HepG2 (cell line): ENCODE data around the gene PDCD2L. TPM values are rescaled to one million over a fixed set of nuclear protein-coding genes. Genes with fewer than 3 reads are reported as not detected.

ENCODE experiments used
- DMAP1 ChIP-seq: IDR thresholded peaks from 2 replicates; pipeline ENCODE4 v1.6.1; 2016
- EHMT2 ChIP-seq: fragments of 200-600 bp; sonication (generic); IDR thresholded peaks from 2 replicates; pipeline ENCODE4 v1.7.0; 2017; ENCODE audit warnings: antibody characterized with exemption, low read depth, low read length, borderline replicate concordance
- ESRRA ChIP-seq: sonication (generic); formaldehyde crosslinking; IDR thresholded peaks from 2 replicates; pipeline ENCODE4 v1.5.1; 2020; ENCODE audit warnings: mild to moderate bottlenecking, low read depth, missing genetic modification reagents
- NR2F2 ChIP-seq: IDR thresholded peaks from 2 replicates; pipeline ENCODE4 v1.6.1; 2012; ENCODE audit warnings: low read depth, inconsistent platforms, borderline replicate concordance
- POLR2A ChIP-seq, 2 experiments: IDR thresholded peaks; 2 replicates each; pipeline ENCODE4 v1.6.1; 2011; ENCODE audit warnings: low read depth in 2 of 2, low read length in 2 of 2, mild to moderate bottlenecking in 1 of 2, moderate library complexity in 1 of 2; ENCODE audit not compliant: insufficient read depth in 1 of 2
- SAP130 ChIP-seq: IDR thresholded peaks from 2 replicates; pipeline ENCODE4 v1.6.1; 2016; ENCODE audit warnings: low read depth
- SRSF1 ChIP-seq: fragments of 200-400 bp; formaldehyde crosslinking; optimal IDR thresholded peaks from 2 replicates; pipeline ENCODE3; 2017; ENCODE audit warnings: mild to moderate bottlenecking, low read depth, low read length, moderate library complexity
- SRY ChIP-seq: sonication (generic); formaldehyde crosslinking; IDR thresholded peaks from 2 replicates; pipeline ENCODE4 v1.8.0; 2022; ENCODE audit warnings: mild to moderate bottlenecking, missing genetic modification reagents
- TMF1 ChIP-seq: sonication (generic); formaldehyde crosslinking; IDR thresholded peaks from 2 replicates; pipeline ENCODE4 v1.8.1; 2022; ENCODE audit warnings: low read depth, missing genetic modification reagents
- U2AF2 ChIP-seq: fragments of 200-400 bp; formaldehyde crosslinking; IDR thresholded peaks from 2 replicates; pipeline ENCODE4 v1.6.1; 2017; ENCODE audit warnings: low read depth, mild to moderate bottlenecking, low read length
- XBP1 ChIP-seq: sonication (generic); formaldehyde crosslinking; IDR thresholded peaks from 2 replicates; pipeline ENCODE4 v1.5.0; 2020; ENCODE audit warnings: missing genetic modification reagents
- ZBTB7A ChIP-seq: sonication (generic); formaldehyde crosslinking; IDR thresholded peaks from 2 replicates; pipeline ENCODE4 v1.8.0; 2022; ENCODE audit warnings: mild to moderate bottlenecking, missing genetic modification reagents
- ZFP90 ChIP-seq: sonication (generic); formaldehyde crosslinking; IDR thresholded peaks from 2 replicates; pipeline ENCODE4 v1.8.0; 2022; ENCODE audit warnings: missing genetic modification reagents, mild to moderate bottlenecking, inconsistent platforms, borderline replicate concordance
- ZNF280B ChIP-seq: sonication (generic); formaldehyde crosslinking; IDR thresholded peaks from 2 replicates; pipeline ENCODE4 v1.5.0; 2020; ENCODE audit warnings: missing genetic modification reagents, mild to moderate bottlenecking, borderline replicate concordance
- ZNF589 ChIP-seq: sonication (generic); formaldehyde crosslinking; conservative IDR thresholded peaks from 2 replicates; pipeline ENCODE4 v1.8.0; 2022; ENCODE audit warnings: mild to moderate bottlenecking, moderate library complexity, missing genetic modification reagents
- ZNF709 ChIP-seq: sonication (generic); formaldehyde crosslinking; IDR thresholded peaks from 2 replicates; pipeline ENCODE4 v1.5.0; 2020; ENCODE audit warnings: mild to moderate bottlenecking, missing genetic modification reagents
- ZNF841 ChIP-seq: sonication (generic); formaldehyde crosslinking; IDR thresholded peaks from 2 replicates; pipeline ENCODE4 v1.8.1; 2023; ENCODE audit warnings: missing genetic modification reagents, borderline replicate concordance
- ZSCAN22 ChIP-seq: sonication (generic); formaldehyde crosslinking; IDR thresholded peaks from 2 replicates; pipeline ENCODE4 v1.4.0; 2020; ENCODE audit warnings: mild to moderate bottlenecking, missing genetic modification reagents
- polyA plus RNA-seq, 8 experiments: library from polyadenylated mRNA; depleted of rRNA in 3 of 8; stranded (reverse) in 7 of 8; unstranded in 1 of 8; fragments of >200 nt; fragmentation: Illumina TruSeq in 4 of 8; extraction: Trizol in 4 of 8; gene quantifications; 2 replicates each; pipeline versions ENCODE4 v1.2.1 to v1.2.3, GENCODE V29; 2011 to 2016; ENCODE audit warnings: low read depth in 4 of 8, missing spikeins in 1 of 8, mixed read lengths in 1 of 8; ENCODE audit not compliant: insufficient read depth in 1 of 8
- total RNA-seq, 5 experiments: library from RNA; depleted of rRNA; stranded (reverse); fragments of >200 nt; fragmentation: Illumina TruSeq; extraction: Trizol; gene quantifications; 2 replicates each; pipeline ENCODE4 v1.2.3, GENCODE V29; 2016; ENCODE audit warnings: low read depth in 1 of 5
- TF ChIP-seq, protein P1 (sequence below): sonication (generic); formaldehyde crosslinking; IDR thresholded peaks from 2 replicates; pipeline ENCODE4 v1.8.0; 2022; ENCODE audit warnings: low read depth, missing genetic modification reagents
- TF ChIP-seq, protein P2 (sequence below): sonication (generic); formaldehyde crosslinking; IDR thresholded peaks from 2 replicates; pipeline ENCODE4 v1.4.0; 2020; ENCODE audit warnings: mild to moderate bottlenecking, missing genetic modification reagents
- TF ChIP-seq, protein P3 (sequence below): sonication (generic); formaldehyde crosslinking; conservative IDR thresholded peaks from 2 replicates; pipeline ENCODE4 v1.8.0; 2022; ENCODE audit warnings: mild to moderate bottlenecking, moderate library complexity, missing genetic modification reagents
- TF ChIP-seq, protein P4 (sequence below): sonication (generic); formaldehyde crosslinking; IDR thresholded peaks from 2 replicates; pipeline ENCODE4 v1.8.0; 2022; ENCODE audit warnings: missing genetic modification reagents, mild to moderate bottlenecking, borderline replicate concordance

Gene PDCD2L
- total and polyA plus RNA-seq, 2 of the 13 experiments (the other 11 are each of a cell fraction or from before 2014, with no cell fraction given) = 29.3 to 35.2 TPM

DNA sequence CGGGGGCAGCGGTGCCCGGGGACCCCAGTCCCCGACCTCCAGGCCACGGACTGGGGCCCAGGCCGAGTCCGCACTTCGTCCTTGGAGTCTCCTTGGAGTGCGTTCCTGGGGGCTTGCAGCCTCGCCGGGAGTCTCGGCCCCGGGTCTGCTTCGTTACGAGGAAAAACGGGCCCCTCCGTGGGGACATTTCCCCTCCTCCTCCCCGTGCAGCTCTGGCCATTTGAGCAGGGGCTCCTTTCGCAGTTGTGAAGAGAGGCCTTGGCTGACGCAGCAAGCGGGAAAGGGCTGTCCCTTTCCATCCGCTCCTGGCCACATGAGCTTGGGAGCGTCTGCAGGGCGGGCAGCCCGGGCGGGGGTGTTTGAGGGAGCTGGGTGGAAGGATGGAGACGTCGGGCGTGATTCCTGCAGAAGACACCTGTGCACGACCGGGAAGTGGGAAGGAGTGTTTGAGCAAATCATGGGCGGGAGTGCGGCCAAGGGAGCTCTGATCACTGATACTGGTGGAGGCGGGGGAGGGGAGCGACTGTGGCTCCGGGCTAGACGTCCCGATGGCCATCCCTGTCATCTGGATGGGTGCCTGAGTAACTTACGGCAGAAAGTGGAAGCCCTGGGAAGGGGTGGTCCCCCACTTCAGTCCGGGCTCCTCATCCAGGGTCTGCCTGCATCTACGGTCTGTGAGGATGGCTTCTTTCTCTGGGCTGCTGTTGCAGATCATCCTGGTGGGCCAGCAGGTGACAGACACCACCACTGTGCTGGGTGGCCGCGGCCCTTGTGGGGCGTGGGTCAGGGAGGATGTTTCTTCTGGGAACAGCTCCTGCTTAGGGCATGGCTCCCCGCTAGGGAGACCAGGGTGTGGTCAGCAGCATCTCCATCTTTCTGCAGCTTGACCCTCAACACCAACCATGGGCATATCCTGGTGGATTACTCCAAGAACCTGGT is 38.5 kb upstream of the PDCD2L start (continued):
- TF ChIP-seq, protein P1, sequence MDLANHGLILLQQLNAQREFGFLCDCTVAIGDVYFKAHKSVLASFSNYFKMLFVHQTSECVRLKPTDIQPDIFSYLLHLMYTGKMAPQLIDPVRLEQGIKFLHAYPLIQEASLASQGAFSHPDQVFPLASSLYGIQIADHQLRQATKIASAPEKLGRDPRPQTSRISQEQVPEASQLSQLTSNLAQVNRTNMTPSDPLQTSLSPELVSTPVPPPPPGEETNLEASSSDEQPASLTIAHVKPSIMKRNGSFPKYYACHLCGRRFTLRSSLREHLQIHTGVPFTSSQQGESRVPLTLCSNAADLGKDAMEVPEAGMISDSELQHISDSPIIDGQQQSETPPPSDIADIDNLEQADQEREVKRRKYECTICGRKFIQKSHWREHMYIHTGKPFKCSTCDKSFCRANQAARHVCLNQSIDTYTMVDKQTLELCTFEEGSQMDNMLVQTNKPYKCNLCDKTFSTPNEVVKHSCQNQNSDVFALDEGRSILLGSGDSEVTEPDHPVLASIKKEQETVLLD (CRISPR knock-in tag) = peak; percentile 64; the same call in 1 of the 2 replicates
- TF ChIP-seq SAP130 (CRISPR knock-in tag) (peak; percentile 24), ZNF280B (CRISPR knock-in tag) (peak; percentile 55; the same call in 1 of the 2 replicates), ZNF589 (CRISPR knock-in tag) (peak; percentile 64; the same call in 1 of the 2 replicates), ZNF709 (CRISPR knock-in tag) (peak; percentile 15; the same call in 1 of the 2 replicates), ESRRA (CRISPR knock-in tag) (0 out of 2 replicates have a peak, but pooled peaks have one; percentile 55), POLR2A (IDR thresholded peaks at IDR 0.05; ENCODE audit: insufficient read depth in 1 of 2, low read depth in 2 of 2, low read length in 2 of 2) (0 out of 4 replicates have a peak, but pooled peaks of 1 of the 2 experiments have one; percentile 37), U2AF2 (no peak), SRY (CRISPR knock-in tag) (0 out of 2 replicates have a peak, but pooled peaks have one; percentile 12), EHMT2 (no peak), ZFP90 (CRISPR knock-in tag) (0 out of 2 replicates have a peak, but pooled peaks have one; percentile 20), ZSCAN22 (CRISPR knock-in tag) (0 out of 2 replicates have a peak, but pooled peaks have one; percentile 24), ZNF841 (CRISPR knock-in tag) (0 out of 2 replicates have a peak, but pooled peaks have one; percentile 52), DMAP1 (CRISPR knock-in tag) (peak; percentile 7; the same call in 1 of the 2 replicates), NR2F2 (no peak), SRSF1 (peak; percentile 7), ZBTB7A (CRISPR knock-in tag) (0 out of 2 replicates have a peak, but pooled peaks have one; percentile 4), XBP1 (CRISPR knock-in tag) (no peak), TMF1 (CRISPR knock-in tag) (no peak; the same call in 1 of the 2 replicates)
- TF ChIP-seq, protein P2, sequence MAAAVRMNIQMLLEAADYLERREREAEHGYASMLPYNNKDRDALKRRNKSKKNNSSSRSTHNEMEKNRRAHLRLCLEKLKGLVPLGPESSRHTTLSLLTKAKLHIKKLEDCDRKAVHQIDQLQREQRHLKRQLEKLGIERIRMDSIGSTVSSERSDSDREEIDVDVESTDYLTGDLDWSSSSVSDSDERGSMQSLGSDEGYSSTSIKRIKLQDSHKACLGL (CRISPR knock-in tag) = peak; percentile 32; the same call in 1 of the 2 replicates
- TF ChIP-seq, protein P3, sequence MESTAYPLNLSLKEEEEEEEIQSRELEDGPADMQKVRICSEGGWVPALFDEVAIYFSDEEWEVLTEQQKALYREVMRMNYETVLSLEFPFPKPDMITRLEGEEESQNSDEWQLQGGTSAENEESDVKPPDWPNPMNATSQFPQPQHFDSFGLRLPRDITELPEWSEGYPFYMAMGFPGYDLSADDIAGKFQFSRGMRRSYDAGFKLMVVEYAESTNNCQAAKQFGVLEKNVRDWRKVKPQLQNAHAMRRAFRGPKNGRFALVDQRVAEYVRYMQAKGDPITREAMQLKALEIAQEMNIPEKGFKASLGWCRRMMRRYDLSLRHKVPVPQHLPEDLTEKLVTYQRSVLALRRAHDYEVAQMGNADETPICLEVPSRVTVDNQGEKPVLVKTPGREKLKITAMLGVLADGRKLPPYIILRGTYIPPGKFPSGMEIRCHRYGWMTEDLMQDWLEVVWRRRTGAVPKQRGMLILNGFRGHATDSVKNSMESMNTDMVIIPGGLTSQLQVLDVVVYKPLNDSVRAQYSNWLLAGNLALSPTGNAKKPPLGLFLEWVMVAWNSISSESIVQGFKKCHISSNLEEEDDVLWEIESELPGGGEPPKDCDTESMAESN (CRISPR knock-in tag) = 0 out of 2 replicates have a peak, but pooled peaks have one; percentile 23
- TF ChIP-seq, protein P4, sequence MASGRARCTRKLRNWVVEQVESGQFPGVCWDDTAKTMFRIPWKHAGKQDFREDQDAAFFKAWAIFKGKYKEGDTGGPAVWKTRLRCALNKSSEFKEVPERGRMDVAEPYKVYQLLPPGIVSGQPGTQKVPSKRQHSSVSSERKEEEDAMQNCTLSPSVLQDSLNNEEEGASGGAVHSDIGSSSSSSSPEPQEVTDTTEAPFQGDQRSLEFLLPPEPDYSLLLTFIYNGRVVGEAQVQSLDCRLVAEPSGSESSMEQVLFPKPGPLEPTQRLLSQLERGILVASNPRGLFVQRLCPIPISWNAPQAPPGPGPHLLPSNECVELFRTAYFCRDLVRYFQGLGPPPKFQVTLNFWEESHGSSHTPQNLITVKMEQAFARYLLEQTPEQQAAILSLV = 0 out of 2 replicates have a peak, but pooled peaks have one; percentile 49
